ENCODE data around the gene SLC16A7. TPM values are rescaled to one million over a fixed set of nuclear protein-coding genes. Genes with fewer than 3 reads are reported as not detected.
A peak's percentile ranks its signal among the peaks of the same experiment; 100 is the strongest.

Gene SLC16A7, protein sequence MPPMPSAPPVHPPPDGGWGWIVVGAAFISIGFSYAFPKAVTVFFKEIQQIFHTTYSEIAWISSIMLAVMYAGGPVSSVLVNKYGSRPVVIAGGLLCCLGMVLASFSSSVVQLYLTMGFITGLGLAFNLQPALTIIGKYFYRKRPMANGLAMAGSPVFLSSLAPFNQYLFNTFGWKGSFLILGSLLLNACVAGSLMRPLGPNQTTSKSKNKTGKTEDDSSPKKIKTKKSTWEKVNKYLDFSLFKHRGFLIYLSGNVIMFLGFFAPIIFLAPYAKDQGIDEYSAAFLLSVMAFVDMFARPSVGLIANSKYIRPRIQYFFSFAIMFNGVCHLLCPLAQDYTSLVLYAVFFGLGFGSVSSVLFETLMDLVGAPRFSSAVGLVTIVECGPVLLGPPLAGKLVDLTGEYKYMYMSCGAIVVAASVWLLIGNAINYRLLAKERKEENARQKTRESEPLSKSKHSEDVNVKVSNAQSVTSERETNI
- total RNA-seq: 10 to 100 TPM; 37.1 to 46.9 (median 43.9) TPM

DNA sequence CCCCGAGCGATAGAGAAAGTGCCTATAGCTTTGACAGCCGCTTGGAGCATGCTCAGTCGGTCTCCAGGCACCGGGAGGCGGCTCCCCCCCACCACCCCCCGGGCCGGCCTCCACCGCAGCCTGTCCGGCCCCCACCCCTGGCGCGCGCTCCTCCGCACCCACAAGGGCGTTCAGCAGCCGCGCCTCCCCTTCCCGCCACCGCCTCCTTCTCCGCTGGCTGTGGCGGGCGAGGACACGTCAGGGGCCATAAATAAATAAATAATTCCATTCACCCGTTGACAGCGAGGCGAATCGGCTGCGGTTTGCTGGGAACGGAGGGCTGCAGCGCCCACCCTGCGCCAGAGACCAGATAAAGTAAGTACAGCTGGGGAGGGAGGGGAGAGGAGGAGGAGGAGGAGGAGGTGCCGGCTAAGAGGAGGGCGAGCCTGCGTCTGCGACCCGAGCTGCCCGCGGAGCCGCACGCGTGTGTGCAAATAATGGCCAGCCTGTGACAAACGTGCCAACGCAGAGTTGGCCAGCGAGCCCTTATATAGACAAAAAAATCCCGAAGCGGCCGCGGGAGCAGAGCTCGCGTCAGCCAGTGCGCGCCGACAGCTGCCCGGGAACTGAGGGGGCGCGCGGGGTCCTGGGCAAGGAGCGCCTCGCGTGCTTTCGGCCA lies at the start of gene SLC16A7:
Gene SLC16A7, plus strand, starts transcription at position 147 of the 658 bp plus-strand sequence. CDS start 108,773 bp downstream, outside the sequence.
- Mint-ChIP-seq H3K4me1 (ENCODE audit: low read depth) (peaks cover 49% of the 10 kb centered on the region), H3K9me3 (no peaks in the 10 kb centered on the region), H3K36me3 (ENCODE audit: insufficient read depth) (peaks cover 13% of the 10 kb centered on the region), H3K27me3 (ENCODE audit: low read depth) (no peaks in the 10 kb centered on the region), H3K4me3 (peak within 1 kb of the TSS; percentile 97)
- ATAC-seq (peak; percentile 54 to 64), DNase-seq (peak; percentile 76)

DNA sequence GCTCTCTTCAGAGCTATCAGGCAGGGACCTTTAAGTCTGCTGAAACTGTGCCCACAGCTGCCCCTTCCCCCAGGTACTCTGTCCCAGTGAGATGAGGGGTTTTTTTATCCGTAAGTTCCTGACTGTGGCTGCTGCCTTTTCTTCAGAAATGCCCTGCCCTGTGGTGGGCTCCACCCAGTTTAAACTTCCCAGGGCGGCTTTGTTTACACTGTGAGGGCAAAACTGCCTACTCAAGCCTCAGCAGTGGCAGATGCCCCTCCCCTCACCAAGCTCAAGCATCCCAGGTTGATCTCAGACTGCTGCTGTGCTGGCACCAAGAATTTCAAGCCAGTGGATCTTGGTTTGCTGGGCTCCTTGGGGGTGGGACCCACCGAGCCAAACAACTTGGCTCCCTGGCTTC lies 46.9 kb upstream of the SLC16A7 start:
- Mint-ChIP-seq H3K9me3 (no peaks in the 10 kb centered on the region), H3K4me3 (no peak overlapping the region), H3K27me3 (ENCODE audit: low read depth) (no peaks in the 10 kb centered on the region), H3K36me3 (ENCODE audit: insufficient read depth) (no peaks in the 10 kb centered on the region), H3K4me1 (ENCODE audit: low read depth) (peaks cover 16% of the 10 kb centered on the region)
- DNase-seq (no peak), ATAC-seq (no peak)

DNA sequence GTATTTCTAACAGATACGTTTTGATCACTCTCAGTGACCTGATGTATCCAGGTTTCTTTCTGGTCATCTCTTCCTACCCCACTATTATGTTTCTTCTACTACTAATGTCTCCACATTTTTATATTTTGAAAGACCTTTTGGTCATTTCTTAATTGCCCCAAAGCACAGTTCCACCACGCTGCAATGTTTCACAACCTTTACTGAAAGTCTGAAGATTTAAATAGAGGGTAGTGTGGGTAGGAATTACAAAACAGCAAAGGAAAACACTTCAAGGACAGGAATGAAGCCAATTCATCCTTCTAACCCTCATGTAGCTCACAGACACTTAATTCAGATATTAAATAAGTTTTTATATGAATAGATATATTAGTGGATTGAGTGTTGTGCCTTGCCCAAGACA lies 36.1 kb upstream of the SLC16A7 start:
- ATAC-seq: no peak
- H3K36me3 Mint-ChIP-seq (ENCODE audit: insufficient read depth): no peaks in the 10 kb centered on the region
- no peak overlapping the region for H3K4me3 Mint-ChIP-seq

DNA sequence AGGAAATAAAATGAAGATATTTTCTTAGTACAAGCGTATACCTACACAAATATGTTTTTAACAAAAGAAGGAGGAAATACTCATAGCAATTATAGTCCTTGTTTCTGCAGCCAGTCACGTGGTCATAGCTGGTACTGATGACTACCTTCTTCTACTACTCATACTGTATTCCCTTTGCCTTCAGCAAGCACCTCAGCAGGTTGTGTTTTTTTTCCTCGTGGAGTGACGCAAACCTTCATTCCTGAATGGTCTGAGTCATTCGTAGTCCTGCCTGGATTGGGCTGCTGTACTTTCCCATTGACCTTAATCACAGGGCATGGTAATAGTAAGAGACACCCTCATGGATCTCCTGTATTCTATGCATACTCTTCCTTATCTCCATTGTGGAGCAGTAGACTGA lies 25.7 kb upstream of the SLC16A7 start:
- H3K4me1 Mint-ChIP-seq (ENCODE audit: low read depth): peaks cover 4% of the 10 kb centered on the region
- H3K4me3 Mint-ChIP-seq: no peak overlapping the region
- no peaks in the 10 kb centered on the region for H3K9me3 Mint-ChIP-seq
- DNase-seq (no peak), ATAC-seq (no peak)
- H3K36me3 Mint-ChIP-seq (ENCODE audit: insufficient read depth): no peaks in the 10 kb centered on the region
- H3K27me3 Mint-ChIP-seq (ENCODE audit: low read depth): no peaks in the 10 kb centered on the region

More for the DNA sequence above, 36.1 kb upstream of the SLC16A7 start:
- Mint-ChIP-seq H3K27me3 (ENCODE audit: low read depth) (no peaks in the 10 kb centered on the region), H3K9me3 (no peaks in the 10 kb centered on the region), H3K4me1 (ENCODE audit: low read depth) (no peaks in the 10 kb centered on the region)
- DNase-seq: no peak

DNA sequence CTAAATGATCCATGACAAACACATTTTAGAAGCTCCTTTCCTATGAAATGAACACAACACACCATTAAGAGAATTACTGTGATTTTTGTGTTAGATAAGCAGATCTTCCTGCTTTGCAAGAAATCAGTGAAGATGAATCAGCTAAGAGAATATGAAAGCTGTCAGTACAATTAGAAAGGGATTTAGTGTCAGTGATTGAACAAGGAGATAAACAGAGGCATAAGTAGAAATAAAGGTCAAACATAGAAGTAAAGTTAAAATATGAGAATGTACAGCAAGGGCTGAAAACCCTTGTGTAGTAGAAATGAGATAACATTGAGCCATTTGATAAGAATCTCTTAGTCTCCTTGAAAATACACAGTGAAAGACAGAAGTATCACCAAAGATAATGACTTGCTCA lies 21.4 kb upstream of the SLC16A7 start:
- H3K4me1 Mint-ChIP-seq (ENCODE audit: low read depth): peaks cover 31% of the 10 kb centered on the region
- no peaks in the 10 kb centered on the region for H3K27me3 Mint-ChIP-seq (ENCODE audit: low read depth)
- DNase-seq (no peak), ATAC-seq (no peak)
- no peaks in the 10 kb centered on the region for H3K9me3 Mint-ChIP-seq
- H3K36me3 Mint-ChIP-seq (ENCODE audit: insufficient read depth): no peaks in the 10 kb centered on the region
- H3K4me3 Mint-ChIP-seq: no peak overlapping the region

DNA sequence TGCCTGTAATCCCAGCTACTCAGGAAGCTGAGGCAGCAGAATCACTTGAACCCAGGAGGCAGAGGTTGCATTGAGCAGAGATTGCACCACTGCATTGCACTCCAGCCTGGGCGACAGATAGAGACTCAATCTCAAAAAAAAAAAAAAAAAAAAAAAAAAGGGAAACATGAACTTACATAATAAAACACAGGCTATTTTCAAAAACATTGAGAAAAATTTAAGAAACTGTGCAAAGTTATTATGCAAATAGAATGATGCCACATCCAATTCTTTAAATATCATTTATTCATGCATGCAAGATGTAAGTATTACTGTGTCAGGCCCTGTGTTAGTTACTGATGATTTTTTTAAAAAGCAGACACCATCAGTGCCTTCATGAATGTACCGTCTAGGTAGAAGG lies 20.0 kb upstream of the SLC16A7 start:
- no peaks in the 10 kb centered on the region for H3K27me3 Mint-ChIP-seq (ENCODE audit: low read depth)
- H3K36me3 Mint-ChIP-seq (ENCODE audit: insufficient read depth): no peaks in the 10 kb centered on the region
- DNase-seq (no peak), ATAC-seq (no peak)
- H3K4me1 Mint-ChIP-seq (ENCODE audit: low read depth): peaks cover 35% of the 10 kb centered on the region
- H3K4me3 Mint-ChIP-seq: no peak overlapping the region
- no peaks in the 10 kb centered on the region for H3K9me3 Mint-ChIP-seq

DNA sequence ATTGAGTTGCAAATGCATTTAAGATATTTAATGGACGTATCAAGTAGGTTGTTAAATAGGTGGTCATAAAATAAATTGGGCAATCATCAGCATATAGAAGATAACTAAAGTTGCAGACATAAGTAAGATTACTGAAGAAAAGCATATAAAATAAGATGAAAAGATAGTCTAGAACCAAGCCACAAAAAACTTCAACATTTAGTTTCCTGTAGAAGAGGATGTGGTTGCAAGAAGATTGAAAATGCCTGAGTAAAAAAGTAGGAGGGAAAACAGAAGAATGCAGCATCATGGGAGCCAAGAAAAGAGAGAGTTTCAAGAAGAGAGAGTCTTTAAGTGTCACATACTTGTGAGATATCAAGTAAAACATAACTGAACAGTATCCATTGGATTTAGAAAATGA lies 17.6 kb upstream of the SLC16A7 start:
- Mint-ChIP-seq H3K9me3 (no peaks in the 10 kb centered on the region), H3K27me3 (ENCODE audit: low read depth) (no peaks in the 10 kb centered on the region), H3K4me1 (ENCODE audit: low read depth) (peaks cover 41% of the 10 kb centered on the region), H3K36me3 (ENCODE audit: insufficient read depth) (no peaks in the 10 kb centered on the region), H3K4me3 (peak overlapping the region; percentile 2)
- DNase-seq: no peak
- no peak for ATAC-seq

DNA sequence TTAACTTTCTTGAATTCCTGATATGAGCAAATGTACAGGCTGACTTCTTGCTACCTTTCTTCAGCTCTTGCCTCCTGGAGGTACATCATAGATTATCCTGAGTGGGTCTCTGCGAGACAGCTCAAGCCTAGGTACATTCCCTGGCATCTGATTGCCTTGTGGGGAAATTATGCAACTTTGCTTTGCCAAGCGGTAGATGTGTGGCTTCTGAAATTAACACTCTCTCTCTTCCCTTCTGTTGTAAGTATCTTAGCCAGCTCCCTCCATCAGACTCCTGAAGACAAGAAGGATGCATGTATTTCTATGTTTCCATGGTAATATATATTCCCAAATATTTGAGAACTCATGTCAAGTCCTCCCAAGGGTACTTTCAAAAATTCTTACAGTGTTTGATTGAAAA lies 16.2 kb upstream of the SLC16A7 start:
- H3K4me3 Mint-ChIP-seq: no peak overlapping the region
- H3K36me3 Mint-ChIP-seq (ENCODE audit: insufficient read depth): no peaks in the 10 kb centered on the region
- DNase-seq (no peak), ATAC-seq (no peak)
- H3K27me3 Mint-ChIP-seq (ENCODE audit: low read depth): no peaks in the 10 kb centered on the region
- H3K4me1 Mint-ChIP-seq (ENCODE audit: low read depth): peaks cover 37% of the 10 kb centered on the region
- H3K9me3 Mint-ChIP-seq: no peaks in the 10 kb centered on the region

DNA sequence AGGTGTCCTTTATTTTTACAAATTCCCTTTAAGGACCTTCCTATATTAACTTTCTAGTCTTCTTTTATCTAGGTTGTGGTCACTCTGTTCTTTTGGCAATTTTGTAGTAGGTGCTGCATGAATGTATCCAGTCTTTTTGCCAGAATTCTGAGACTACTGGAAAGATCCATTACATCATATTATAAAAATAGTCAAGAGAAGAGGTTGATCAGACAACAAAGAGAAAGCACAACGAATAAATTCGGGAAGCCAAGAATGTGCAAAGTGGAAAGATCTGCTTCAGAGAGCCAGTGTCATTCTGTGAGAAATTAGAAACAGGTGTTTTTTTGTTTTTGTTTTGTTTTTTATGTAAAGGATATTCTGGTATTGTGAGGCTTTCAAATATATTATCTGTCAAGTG lies 15.8 kb upstream of the SLC16A7 start:
- Mint-ChIP-seq H3K4me3 (no peak overlapping the region), H3K9me3 (no peaks in the 10 kb centered on the region), H3K36me3 (ENCODE audit: insufficient read depth) (no peaks in the 10 kb centered on the region), H3K4me1 (ENCODE audit: low read depth) (peaks cover 37% of the 10 kb centered on the region), H3K27me3 (ENCODE audit: low read depth) (no peaks in the 10 kb centered on the region)
- DNase-seq: no peak
- ATAC-seq: no peak

DNA sequence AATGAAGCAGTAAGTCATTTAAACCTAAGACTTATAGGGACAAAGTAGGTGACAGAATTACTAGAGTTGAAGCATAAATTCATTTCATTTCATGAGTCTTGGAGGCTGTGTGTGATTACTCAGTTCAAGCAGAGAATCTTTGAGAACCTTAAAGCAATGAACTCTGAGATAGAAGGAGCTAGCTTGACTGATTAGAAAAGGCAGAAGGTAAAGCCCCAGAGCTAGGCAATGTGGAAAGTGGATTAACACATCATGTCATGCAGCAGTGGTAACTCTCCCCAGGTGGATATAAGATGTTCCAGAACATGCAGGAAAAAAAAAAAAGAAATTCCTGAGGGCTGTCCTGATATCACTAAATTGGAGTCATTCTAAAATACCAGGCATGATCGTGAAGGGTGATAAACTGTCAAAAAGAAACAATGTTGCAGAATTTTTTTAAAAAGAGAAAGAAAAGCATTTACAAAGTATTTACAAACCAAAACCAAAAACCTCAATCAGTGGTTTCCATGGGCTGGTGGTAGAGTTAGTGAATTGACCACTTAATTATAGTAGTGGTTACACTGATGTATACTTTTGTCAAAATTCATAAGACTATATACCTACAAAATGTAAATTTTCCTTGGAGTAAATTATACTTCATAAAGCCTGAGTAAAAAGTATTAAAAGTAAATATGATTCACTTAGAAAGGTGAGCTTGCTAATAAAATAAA lies 12.7 kb upstream of the SLC16A7 start:
- Mint-ChIP-seq H3K9me3 (no peaks in the 10 kb centered on the region), H3K4me1 (ENCODE audit: low read depth) (peaks cover 22% of the 10 kb centered on the region), H3K36me3 (ENCODE audit: insufficient read depth) (no peaks in the 10 kb centered on the region), H3K4me3 (no peak overlapping the region), H3K27me3 (ENCODE audit: low read depth) (no peaks in the 10 kb centered on the region)
- DNase-seq: no peak
- no peak for ATAC-seq

DNA sequence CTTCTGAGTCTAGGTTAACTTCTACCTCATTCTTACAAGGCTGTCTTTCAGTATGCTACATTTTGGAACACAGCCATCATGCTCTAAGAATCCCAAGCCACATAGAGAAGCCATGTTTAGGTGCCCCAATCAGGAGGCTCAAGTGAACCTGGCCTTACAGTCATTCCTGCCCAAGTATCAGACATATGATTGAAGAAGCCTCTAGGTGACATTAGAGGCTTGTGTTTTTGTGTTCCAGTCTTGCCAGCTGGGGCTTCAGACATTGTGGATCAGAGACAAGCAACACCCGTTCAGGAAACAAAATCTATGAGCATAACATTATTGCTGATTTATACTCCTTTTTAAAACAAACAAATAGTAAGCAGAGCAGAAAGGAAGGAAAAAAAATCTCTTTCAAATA lies 8.1 kb upstream of the SLC16A7 start:
- no peak for ATAC-seq
- no peak for DNase-seq
- Mint-ChIP-seq H3K36me3 (ENCODE audit: insufficient read depth) (no peaks in the 10 kb centered on the region), H3K27me3 (ENCODE audit: low read depth) (no peaks in the 10 kb centered on the region), H3K4me3 (no peak overlapping the region), H3K4me1 (ENCODE audit: low read depth) (peaks cover 4% of the 10 kb centered on the region), H3K9me3 (no peaks in the 10 kb centered on the region)

DNA sequence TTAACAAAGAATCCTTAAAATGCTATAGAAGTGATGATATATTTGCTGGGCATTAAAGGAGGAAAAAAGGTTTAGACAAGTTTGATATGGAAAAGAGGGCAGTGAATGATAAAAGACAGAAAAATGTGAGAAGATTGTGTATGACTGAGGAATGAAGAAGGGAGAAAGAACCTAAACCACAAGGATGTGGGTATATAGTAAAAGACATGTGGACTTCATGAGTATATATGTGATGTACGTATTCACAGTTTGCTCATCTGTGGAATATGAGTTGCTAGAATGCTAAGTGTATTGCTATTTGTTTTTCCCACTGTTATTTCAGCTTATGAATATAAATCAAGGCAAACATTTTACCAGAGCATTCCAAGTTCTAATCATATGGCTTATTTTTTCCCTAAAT lies 2.1 kb upstream of the SLC16A7 start:
- Mint-ChIP-seq H3K4me3 (no peak overlapping the region), H3K27me3 (ENCODE audit: low read depth) (no peaks in the 10 kb centered on the region), H3K9me3 (no peaks in the 10 kb centered on the region), H3K4me1 (ENCODE audit: low read depth) (peaks cover 30% of the 10 kb centered on the region), H3K36me3 (ENCODE audit: insufficient read depth) (peaks cover under 1% of the 10 kb centered on the region)
- DNase-seq (no peak), ATAC-seq (no peak)

DNA sequence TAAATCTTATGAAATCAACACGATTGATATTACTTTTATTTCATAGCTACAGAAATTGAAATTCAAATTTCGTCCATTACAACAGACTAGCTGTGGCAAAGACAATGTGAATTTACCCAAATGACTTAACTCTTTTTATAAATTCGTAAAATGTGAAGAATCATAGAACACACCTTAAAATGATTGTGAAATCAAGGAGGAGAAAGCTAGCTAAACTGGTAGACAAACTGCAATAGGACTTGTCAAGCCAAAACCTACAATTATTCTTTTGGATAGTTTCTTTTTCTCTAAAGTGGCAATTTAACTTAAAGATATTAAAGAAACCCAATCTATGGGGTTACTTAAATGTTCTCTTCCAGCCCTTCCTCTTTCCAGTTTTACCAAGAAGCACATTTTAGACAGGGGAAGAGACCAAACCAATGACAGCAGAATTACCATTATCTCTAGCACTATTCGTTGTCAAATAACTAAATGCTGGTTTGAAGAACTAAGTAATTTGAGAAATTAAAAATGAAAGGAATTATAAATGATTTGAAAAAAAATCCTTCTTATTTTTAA lies 807 bp upstream of the SLC16A7 start:
- ATAC-seq (no peak), DNase-seq (no peak)
- H3K4me3 Mint-ChIP-seq: peak overlapping the region; percentile 97
- no peaks in the 10 kb centered on the region for H3K27me3 Mint-ChIP-seq (ENCODE audit: low read depth)
- H3K4me1 Mint-ChIP-seq (ENCODE audit: low read depth): peaks cover 42% of the 10 kb centered on the region
- H3K9me3 Mint-ChIP-seq: no peaks in the 10 kb centered on the region
- peaks cover 7% of the 10 kb centered on the region for H3K36me3 Mint-ChIP-seq (ENCODE audit: insufficient read depth)

DNA sequence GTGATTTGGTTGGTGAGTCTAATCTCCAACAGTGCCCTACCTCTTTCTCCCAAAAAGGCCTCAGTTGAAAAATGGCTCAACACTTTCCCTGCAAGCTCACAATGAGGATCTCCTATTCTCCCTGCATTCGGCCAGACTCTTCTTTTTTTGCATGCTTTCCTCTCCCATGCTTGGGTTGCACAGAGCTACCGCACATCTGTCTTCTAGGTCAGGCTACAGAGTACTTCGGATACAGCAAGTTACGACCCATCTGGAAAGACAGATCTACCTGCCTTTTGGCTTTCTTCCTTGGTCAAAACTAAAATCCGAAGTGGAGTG lies 305 bp upstream of the SLC16A7 start:
- ATAC-seq: no peak
- H3K27me3 Mint-ChIP-seq (ENCODE audit: low read depth): no peaks in the 10 kb centered on the region
- peaks cover 10% of the 10 kb centered on the region for H3K36me3 Mint-ChIP-seq (ENCODE audit: insufficient read depth)
- peak overlapping the region; percentile 97 for H3K4me3 Mint-ChIP-seq
- no peaks in the 10 kb centered on the region for H3K9me3 Mint-ChIP-seq
- no peak for DNase-seq
- H3K4me1 Mint-ChIP-seq (ENCODE audit: low read depth): peaks cover 47% of the 10 kb centered on the region
